Measurements from ENCODE around the gene GNB4. TPM values are rescaled to one million over a fixed set of nuclear protein-coding genes. Genes with fewer than 3 reads are reported as not detected.

The GNB4 gene
- total and polyA plus RNA-seq, 4 donors, result 6.3 to 56.2 (median 25.8) TPM

GRCh38 chr3:179402963-179403362, 48.3 kb downstream of the GNB4 start:
- Histone ChIP-seq H3K4me1 (ENCODE audit: control insufficient read depth in 5 of 5, insufficient read depth in 5 of 5, low read length in 5 of 5) (no peaks in the 10 kb centered on the region), H3K9ac (ENCODE audit: insufficient read depth in 1 of 2, low read length in 2 of 2) (no peak overlapping the region), H3K27me3 (ENCODE audit: control insufficient read depth in 3 of 3, insufficient read depth in 3 of 3, low read length in 2 of 3) (no peaks in the 10 kb centered on the region), H3K9me3 (ENCODE audit: control insufficient read depth in 4 of 4, insufficient read depth in 3 of 4, low read length in 3 of 4) (no peaks in the 10 kb centered on the region), H3K27ac (ENCODE audit: low read depth in 1 of 2, low read length in 1 of 2) (no peak overlapping the region), H3K36me3 (ENCODE audit: control insufficient read depth in 4 of 4, insufficient read depth in 4 of 4, low read length in 4 of 4) (peaks cover 10 to 23% (median 19%) of the 10 kb centered on the region in 4 donors), H3K4me3 (no peak overlapping the region)
- DNase-seq (no peak), ATAC-seq (ENCODE audit: insufficient read depth, low FRiP score) (no peak)
- TF ChIP-seq CTCF (IDR thresholded peaks at IDR 0.05; ENCODE audit: control extremely low read depth, extremely low read depth), result no peak
- 70 to 79% methylated on average over 5 of the region's 5 CpGs for WGBS, 2 donors

DNA sequence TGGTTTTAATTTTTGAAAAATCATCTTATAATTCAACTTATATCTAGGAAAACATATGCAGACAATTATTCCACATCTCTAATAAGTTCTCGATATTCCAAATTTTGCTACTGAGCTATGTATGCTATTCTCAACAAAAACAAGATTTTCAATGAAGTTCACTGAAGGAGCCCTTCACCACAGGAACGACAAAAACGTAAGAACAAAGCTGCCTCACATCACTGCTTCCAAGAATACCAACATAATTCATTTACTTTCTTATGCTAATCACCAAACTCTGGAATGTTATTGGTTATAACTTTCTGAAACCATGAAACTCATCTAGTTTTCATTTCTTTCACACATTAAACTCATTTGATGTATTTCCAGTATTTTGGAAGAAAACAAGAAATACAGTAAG, 49.7 kb downstream of the GNB4 start:
- H3K36me3 ChIP-seq (ENCODE audit: control insufficient read depth in 4 of 4, insufficient read depth in 4 of 4, low read length in 4 of 4), result peaks cover 8 to 23% (median 18%) of the 10 kb centered on the region in 4 donors
- DNase-seq, result no peak
- ATAC-seq (ENCODE audit: insufficient read depth, low FRiP score), result no peak
- H3K4me1 ChIP-seq (ENCODE audit: control insufficient read depth in 5 of 5, insufficient read depth in 5 of 5, low read length in 5 of 5), result no peaks in the 10 kb centered on the region
- H3K9ac ChIP-seq (ENCODE audit: insufficient read depth in 1 of 2, low read length in 2 of 2), result no peak overlapping the region
- no peaks in the 10 kb centered on the region for H3K27me3 ChIP-seq (ENCODE audit: control insufficient read depth in 3 of 3, insufficient read depth in 3 of 3, low read length in 2 of 3)
- no peak for TF ChIP-seq CTCF (IDR thresholded peaks at IDR 0.05; ENCODE audit: control extremely low read depth, extremely low read depth)
- no peaks in the 10 kb centered on the region for H3K9me3 ChIP-seq (ENCODE audit: control insufficient read depth in 4 of 4, insufficient read depth in 3 of 4, low read length in 3 of 4)
- H3K27ac ChIP-seq (ENCODE audit: low read depth in 1 of 2, low read length in 1 of 2), result no peak overlapping the region
- 90 to 94% methylated on average over 3 of the region's 3 CpGs for WGBS, 2 donors
- no peak overlapping the region for H3K4me3 ChIP-seq

DNA sequence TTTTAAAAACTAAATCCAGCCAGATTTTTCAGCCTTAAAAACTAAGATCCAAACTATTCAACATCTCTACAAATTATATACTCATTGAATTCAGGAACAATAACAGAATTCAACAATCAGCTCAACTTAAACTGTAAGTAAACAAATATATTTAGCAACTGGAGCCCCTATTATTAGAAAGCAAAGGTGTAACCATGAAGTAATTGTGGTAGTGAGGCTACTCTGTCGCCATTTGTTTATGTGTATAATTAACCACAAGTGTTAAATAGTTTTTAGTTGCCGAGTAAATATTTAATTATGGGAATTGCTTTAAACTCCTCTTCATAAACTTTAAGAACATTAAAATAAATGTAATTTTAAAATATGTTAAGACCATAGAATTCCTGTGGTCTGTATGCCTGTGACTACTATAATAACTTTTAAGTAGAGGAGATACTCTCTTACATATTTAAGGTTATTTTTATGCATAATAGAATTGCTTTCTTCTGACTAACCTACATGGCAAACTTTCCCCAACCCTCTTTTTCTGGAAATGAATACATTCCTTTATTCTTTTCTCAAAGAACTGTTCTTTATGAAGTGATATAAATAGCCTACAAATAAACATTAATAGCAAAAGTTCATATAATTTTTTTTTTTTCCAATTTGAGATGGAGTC, 52.6 kb downstream of the GNB4 start:
- ATAC-seq (ENCODE audit: insufficient read depth, low FRiP score) (no peak), DNase-seq (no peak)
- Histone ChIP-seq H3K4me3 (no peak overlapping the region), H3K9me3 (ENCODE audit: control insufficient read depth in 4 of 4, insufficient read depth in 3 of 4, low read length in 3 of 4) (no peaks in the 10 kb centered on the region), H3K27me3 (ENCODE audit: control insufficient read depth in 3 of 3, insufficient read depth in 3 of 3, low read length in 2 of 3) (no peaks in the 10 kb centered on the region), H3K36me3 (ENCODE audit: control insufficient read depth in 4 of 4, insufficient read depth in 4 of 4, low read length in 4 of 4) (peaks cover 12 to 28% (median 14%) of the 10 kb centered on the region in 4 donors), H3K27ac (ENCODE audit: low read depth in 1 of 2, low read length in 1 of 2) (no peak overlapping the region), H3K4me1 (ENCODE audit: control insufficient read depth in 5 of 5, insufficient read depth in 5 of 5, low read length in 5 of 5) (no peaks in the 10 kb centered on the region), H3K9ac (ENCODE audit: insufficient read depth in 1 of 2, low read length in 2 of 2) (no peak overlapping the region)
- 73 to 75% methylated on average over 2 of the region's 2 CpGs for WGBS, 2 donors
- no peak for TF ChIP-seq CTCF (IDR thresholded peaks at IDR 0.05; ENCODE audit: control extremely low read depth, extremely low read depth)

DNA sequence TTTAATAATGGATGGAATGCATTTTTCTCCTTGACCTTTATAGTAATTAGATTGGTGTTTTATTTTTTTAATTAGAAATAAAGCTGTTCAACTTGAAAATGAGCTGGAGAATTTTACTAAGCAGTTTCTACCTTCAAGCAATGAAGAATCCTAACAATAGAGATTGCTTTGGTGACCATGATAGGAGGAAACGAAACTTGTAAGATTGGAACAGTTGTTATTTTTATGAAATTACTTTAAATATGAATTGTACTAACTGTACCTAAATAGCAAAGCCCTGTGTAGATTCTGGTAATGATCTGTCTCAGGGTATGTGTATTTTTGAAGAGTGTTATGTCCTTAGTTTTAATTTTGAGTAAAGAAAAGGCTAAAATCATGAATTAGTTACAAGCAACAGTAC, 59.4 kb downstream of the GNB4 start:
- WGBS, 2 donors, result 88 to 89% methylated on average over 1 of the region's 1 CpG
- TF ChIP-seq CTCF (IDR thresholded peaks at IDR 0.05; ENCODE audit: control extremely low read depth, extremely low read depth), result no peak

More for the DNA sequence above, 59.4 kb downstream of the GNB4 start:
- Histone ChIP-seq H3K4me3 (no peak overlapping the region), H3K9me3 (ENCODE audit: control insufficient read depth in 4 of 4, insufficient read depth in 3 of 4, low read length in 3 of 4) (no peaks in the 10 kb centered on the region), H3K27me3 (ENCODE audit: control insufficient read depth in 3 of 3, insufficient read depth in 3 of 3, low read length in 2 of 3) (no peaks in the 10 kb centered on the region), H3K27ac (ENCODE audit: low read depth in 1 of 2, low read length in 1 of 2) (no peak overlapping the region), H3K4me1 (ENCODE audit: control insufficient read depth in 5 of 5, insufficient read depth in 5 of 5, low read length in 5 of 5) (no peaks in the 10 kb centered on the region), H3K36me3 (ENCODE audit: control insufficient read depth in 4 of 4, insufficient read depth in 4 of 4, low read length in 4 of 4) (peaks cover 8 to 23% (median 18%) of the 10 kb centered on the region in 4 donors), H3K9ac (ENCODE audit: insufficient read depth in 1 of 2, low read length in 2 of 2) (no peak overlapping the region)
- no peak for ATAC-seq (ENCODE audit: insufficient read depth, low FRiP score)
- DNase-seq, result no peak
